HepG2 (cell line): ENCODE results near the gene CIITA. TPM values are rescaled to one million over a fixed set of nuclear protein-coding genes. Genes with fewer than 3 reads are reported as not detected.

Experiments
- EED ChIP-seq: sonication (generic); formaldehyde crosslinking; IDR thresholded peaks from 2 replicates; pipeline ENCODE4 v1.5.0; 2020; ENCODE audit warnings: mild to moderate bottlenecking, missing genetic modification reagents
- EP300 ChIP-seq, 3 experiments: sonication (generic) in 1 of 3; formaldehyde crosslinking in 1 of 3; IDR thresholded peaks; 2 replicates each; pipeline versions ENCODE4 v1.5.1 to v1.6.1; 2011 to 2020; ENCODE audit warnings: low read depth in 2 of 3, low read length in 2 of 3, borderline replicate concordance in 1 of 3, improper control_type of control experiment in 1 of 3, mild to moderate bottlenecking in 1 of 3, missing genetic modification reagents in 1 of 3, moderate library complexity in 1 of 3
- HOXD1 ChIP-seq: sonication (generic); formaldehyde crosslinking; IDR thresholded peaks from 2 replicates; pipeline ENCODE4 v1.5.0; 2020; ENCODE audit warnings: missing genetic modification reagents
- IRF1 ChIP-seq: sonication (generic); formaldehyde crosslinking; IDR thresholded peaks from 2 replicates; pipeline ENCODE4 v1.4.0; 2020; ENCODE audit warnings: low read depth, mild to moderate bottlenecking, missing genetic modification reagents
- IRX3 ChIP-seq: sonication (generic); formaldehyde crosslinking; IDR thresholded peaks from 2 replicates; pipeline ENCODE4 v1.8.1; 2023; ENCODE audit warnings: mild to moderate bottlenecking, low read depth, missing genetic modification reagents, borderline replicate concordance
- KLF13 ChIP-seq: sonication (generic); formaldehyde crosslinking; IDR thresholded peaks from 2 replicates; pipeline ENCODE4 v1.4.0; 2020; ENCODE audit warnings: mild to moderate bottlenecking, missing genetic modification reagents
- NCOA2 ChIP-seq: sonication (generic); formaldehyde crosslinking; IDR thresholded peaks from 2 replicates; pipeline ENCODE4 v1.8.0; 2022; ENCODE audit warnings: inconsistent platforms
- NFE2L2 ChIP-seq: fragments of 150-350 bp; IDR thresholded peaks from 2 replicates; pipeline ENCODE4 v1.6.1; 2014; ENCODE audit warnings: low read length
- NONO ChIP-seq, 2 experiments: fragments of 450-650 bp in 1 of 2; sonication (generic) in 1 of 2; formaldehyde crosslinking in 1 of 2; IDR thresholded peaks in 1 of 2; conservative IDR thresholded peaks in 1 of 2; 2 replicates each; pipeline versions ENCODE4 v1.6.1 to v1.8.0; 2017 to 2022; ENCODE audit warnings: mild to moderate bottlenecking in 1 of 2, missing genetic modification reagents in 1 of 2, moderate library complexity in 1 of 2
- TRIM24 ChIP-seq: sonication (generic); formaldehyde crosslinking; IDR thresholded peaks from 2 replicates; pipeline ENCODE4 v1.8.0; 2022; ENCODE audit warnings: mild to moderate bottlenecking, missing genetic modification reagents
- YEATS4 ChIP-seq: sonication (generic); formaldehyde crosslinking; IDR thresholded peaks from 2 replicates; pipeline ENCODE4 v1.4.0; 2020; ENCODE audit warnings: missing genetic modification reagents, borderline replicate concordance
- ZKSCAN8 ChIP-seq: IDR thresholded peaks from 2 replicates; pipeline ENCODE4 v1.6.1; 2016; ENCODE audit warnings: borderline replicate concordance, missing genetic modification reagents, missing compliant biosample characterization
- ZNF253 ChIP-seq: sonication (generic); formaldehyde crosslinking; IDR thresholded peaks from 2 replicates; pipeline ENCODE4 v1.8.0; 2022; ENCODE audit warnings: mild to moderate bottlenecking, missing genetic modification reagents, borderline replicate concordance
- ZNF639 ChIP-seq: conservative IDR thresholded peaks from 2 replicates; pipeline ENCODE4 v1.6.1; 2018; ENCODE audit warnings: missing genetic modification reagents
- ZNF747 ChIP-seq: sonication (generic); formaldehyde crosslinking; IDR thresholded peaks from 2 replicates; pipeline ENCODE4 v1.8.1; 2023; ENCODE audit warnings: missing genetic modification reagents, mild to moderate bottlenecking, borderline replicate concordance
- ZNF768 ChIP-seq: sonication (generic); formaldehyde crosslinking; IDR thresholded peaks from 2 replicates; pipeline ENCODE4 v1.4.0; 2020; ENCODE audit warnings: missing genetic modification reagents
- ZSCAN31 ChIP-seq: sonication (generic); formaldehyde crosslinking; IDR thresholded peaks from 2 replicates; pipeline ENCODE4 v1.5.0; 2020; ENCODE audit warnings: low read depth, mild to moderate bottlenecking, missing genetic modification reagents
- polyA plus RNA-seq, 8 experiments: library from polyadenylated mRNA; depleted of rRNA in 3 of 8; stranded (reverse) in 7 of 8; unstranded in 1 of 8; fragments of >200 nt; fragmentation: Illumina TruSeq in 4 of 8; extraction: Trizol in 4 of 8; gene quantifications; 2 replicates each; pipeline versions ENCODE4 v1.2.1 to v1.2.3, GENCODE V29; 2011 to 2016; ENCODE audit warnings: low read depth in 4 of 8, missing spikeins in 1 of 8, mixed read lengths in 1 of 8; ENCODE audit not compliant: insufficient read depth in 1 of 8
- total RNA-seq, 5 experiments: library from RNA; depleted of rRNA; stranded (reverse); fragments of >200 nt; fragmentation: Illumina TruSeq; extraction: Trizol; gene quantifications; 2 replicates each; pipeline ENCODE4 v1.2.3, GENCODE V29; 2016; ENCODE audit warnings: low read depth in 1 of 5
- TF ChIP-seq, protein P1 (sequence below): sonication (generic); formaldehyde crosslinking; IDR thresholded peaks from 2 replicates; pipeline ENCODE4 v1.5.0; 2020; ENCODE audit warnings: mild to moderate bottlenecking, missing genetic modification reagents
- TF ChIP-seq, protein P2 (sequence below): sonication (generic); formaldehyde crosslinking; IDR thresholded peaks from 2 replicates; pipeline ENCODE4 v1.4.0; 2020; ENCODE audit warnings: missing genetic modification reagents
- TF ChIP-seq, protein P3 (sequence below): sonication (generic); formaldehyde crosslinking; IDR thresholded peaks from 2 replicates; pipeline ENCODE4 v1.4.0; 2020; ENCODE audit warnings: missing genetic modification reagents, borderline replicate concordance

Gene CIITA
- total and polyA plus RNA-seq, 2 of the 13 experiments (the other 11 are each of a cell fraction or from before 2014, with no cell fraction given): 0.08 to 0.09 TPM

GRCh38 chr16:10923650-10924214 lies 46.7 kb downstream of the CIITA start (continued):
- TF ChIP-seq ZNF253 (CRISPR knock-in tag) (no peak), IRX3 (CRISPR knock-in tag) (no peak), ZNF639 (CRISPR knock-in tag) (no peak), YEATS4 (CRISPR knock-in tag) (peak; percentile 44; the same call in 1 of the 2 replicates), NFE2L2 (no peak), TRIM24 (CRISPR knock-in tag) (no peak), EP300 (IDR thresholded peaks at IDR 0.05; ENCODE audit: low read depth in 2 of 2, low read length in 2 of 2) (peak in 1 of 2 experiments; percentile 58; a peak in 2 of 4 replicates), EP300 (CRISPR knock-in tag; IDR thresholded peaks at IDR 0.05; ENCODE audit: borderline replicate concordance) (peak; percentile 53; the same call in 1 of the 2 replicates), ZNF747 (CRISPR knock-in tag) (no peak), ZNF768 (CRISPR knock-in tag) (no peak; the same call in 1 of the 2 replicates), EED (CRISPR knock-in tag) (no peak), HOXD1 (CRISPR knock-in tag) (no peak), KLF13 (no peak), NONO (IDR thresholded peaks at IDR 0.05) (no peak), NONO (CRISPR knock-in tag; conservative IDR thresholded peaks at IDR 0.05) (peak; percentile 87), ZKSCAN8 (CRISPR knock-in tag) (0 out of 2 replicates have a peak, but pooled peaks have one; percentile 50), NCOA2 (peak; percentile 74; the same call in 1 of the 2 replicates), IRF1 (CRISPR knock-in tag) (no peak), ZSCAN31 (CRISPR knock-in tag) (no peak)
- TF ChIP-seq, protein P1, sequence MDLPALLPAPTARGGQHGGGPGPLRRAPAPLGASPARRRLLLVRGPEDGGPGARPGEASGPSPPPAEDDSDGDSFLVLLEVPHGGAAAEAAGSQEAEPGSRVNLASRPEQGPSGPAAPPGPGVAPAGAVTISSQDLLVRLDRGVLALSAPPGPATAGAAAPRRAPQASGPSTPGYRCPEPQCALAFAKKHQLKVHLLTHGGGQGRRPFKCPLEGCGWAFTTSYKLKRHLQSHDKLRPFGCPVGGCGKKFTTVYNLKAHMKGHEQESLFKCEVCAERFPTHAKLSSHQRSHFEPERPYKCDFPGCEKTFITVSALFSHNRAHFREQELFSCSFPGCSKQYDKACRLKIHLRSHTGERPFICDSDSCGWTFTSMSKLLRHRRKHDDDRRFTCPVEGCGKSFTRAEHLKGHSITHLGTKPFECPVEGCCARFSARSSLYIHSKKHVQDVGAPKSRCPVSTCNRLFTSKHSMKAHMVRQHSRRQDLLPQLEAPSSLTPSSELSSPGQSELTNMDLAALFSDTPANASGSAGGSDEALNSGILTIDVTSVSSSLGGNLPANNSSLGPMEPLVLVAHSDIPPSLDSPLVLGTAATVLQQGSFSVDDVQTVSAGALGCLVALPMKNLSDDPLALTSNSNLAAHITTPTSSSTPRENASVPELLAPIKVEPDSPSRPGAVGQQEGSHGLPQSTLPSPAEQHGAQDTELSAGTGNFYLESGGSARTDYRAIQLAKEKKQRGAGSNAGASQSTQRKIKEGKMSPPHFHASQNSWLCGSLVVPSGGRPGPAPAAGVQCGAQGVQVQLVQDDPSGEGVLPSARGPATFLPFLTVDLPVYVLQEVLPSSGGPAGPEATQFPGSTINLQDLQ: no peak
- TF ChIP-seq, protein P2, sequence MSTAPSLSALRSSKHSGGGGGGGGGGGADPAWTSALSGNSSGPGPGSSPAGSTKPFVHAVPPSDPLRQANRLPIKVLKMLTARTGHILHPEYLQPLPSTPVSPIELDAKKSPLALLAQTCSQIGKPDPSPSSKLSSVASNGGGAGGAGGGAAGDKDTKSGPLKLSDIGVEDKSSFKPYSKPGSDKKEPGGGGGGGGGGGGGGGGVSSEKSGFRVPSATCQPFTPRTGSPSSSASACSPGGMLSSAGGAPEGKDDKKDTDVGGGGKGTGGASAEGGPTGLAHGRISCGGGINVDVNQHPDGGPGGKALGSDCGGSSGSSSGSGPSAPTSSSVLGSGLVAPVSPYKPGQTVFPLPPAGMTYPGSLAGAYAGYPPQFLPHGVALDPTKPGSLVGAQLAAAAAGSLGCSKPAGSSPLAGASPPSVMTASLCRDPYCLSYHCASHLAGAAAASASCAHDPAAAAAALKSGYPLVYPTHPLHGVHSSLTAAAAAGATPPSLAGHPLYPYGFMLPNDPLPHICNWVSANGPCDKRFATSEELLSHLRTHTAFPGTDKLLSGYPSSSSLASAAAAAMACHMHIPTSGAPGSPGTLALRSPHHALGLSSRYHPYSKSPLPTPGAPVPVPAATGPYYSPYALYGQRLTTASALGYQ (CRISPR knock-in tag): no peak
- TF ChIP-seq, protein P3, sequence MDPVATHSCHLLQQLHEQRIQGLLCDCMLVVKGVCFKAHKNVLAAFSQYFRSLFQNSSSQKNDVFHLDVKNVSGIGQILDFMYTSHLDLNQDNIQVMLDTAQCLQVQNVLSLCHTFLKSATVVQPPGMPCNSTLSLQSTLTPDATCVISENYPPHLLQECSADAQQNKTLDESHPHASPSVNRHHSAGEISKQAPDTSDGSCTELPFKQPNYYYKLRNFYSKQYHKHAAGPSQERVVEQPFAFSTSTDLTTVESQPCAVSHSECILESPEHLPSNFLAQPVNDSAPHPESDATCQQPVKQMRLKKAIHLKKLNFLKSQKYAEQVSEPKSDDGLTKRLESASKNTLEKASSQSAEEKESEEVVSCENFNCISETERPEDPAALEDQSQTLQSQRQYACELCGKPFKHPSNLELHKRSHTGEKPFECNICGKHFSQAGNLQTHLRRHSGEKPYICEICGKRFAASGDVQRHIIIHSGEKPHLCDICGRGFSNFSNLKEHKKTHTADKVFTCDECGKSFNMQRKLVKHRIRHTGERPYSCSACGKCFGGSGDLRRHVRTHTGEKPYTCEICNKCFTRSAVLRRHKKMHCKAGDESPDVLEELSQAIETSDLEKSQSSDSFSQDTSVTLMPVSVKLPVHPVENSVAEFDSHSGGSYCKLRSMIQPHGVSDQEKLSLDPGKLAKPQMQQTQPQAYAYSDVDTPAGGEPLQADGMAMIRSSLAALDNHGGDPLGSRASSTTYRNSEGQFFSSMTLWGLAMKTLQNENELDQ (CRISPR knock-in tag): no peak
